ENCODE data around the gene PPP2R3A.

PPP2R3A gene

GRCh38 chr3:136067211-136067610 lies 101.7 kb downstream of the PPP2R3A start:
- no peak for DNase-seq (ENCODE audit: low read depth)
- TF ChIP-seq, protein P1, sequence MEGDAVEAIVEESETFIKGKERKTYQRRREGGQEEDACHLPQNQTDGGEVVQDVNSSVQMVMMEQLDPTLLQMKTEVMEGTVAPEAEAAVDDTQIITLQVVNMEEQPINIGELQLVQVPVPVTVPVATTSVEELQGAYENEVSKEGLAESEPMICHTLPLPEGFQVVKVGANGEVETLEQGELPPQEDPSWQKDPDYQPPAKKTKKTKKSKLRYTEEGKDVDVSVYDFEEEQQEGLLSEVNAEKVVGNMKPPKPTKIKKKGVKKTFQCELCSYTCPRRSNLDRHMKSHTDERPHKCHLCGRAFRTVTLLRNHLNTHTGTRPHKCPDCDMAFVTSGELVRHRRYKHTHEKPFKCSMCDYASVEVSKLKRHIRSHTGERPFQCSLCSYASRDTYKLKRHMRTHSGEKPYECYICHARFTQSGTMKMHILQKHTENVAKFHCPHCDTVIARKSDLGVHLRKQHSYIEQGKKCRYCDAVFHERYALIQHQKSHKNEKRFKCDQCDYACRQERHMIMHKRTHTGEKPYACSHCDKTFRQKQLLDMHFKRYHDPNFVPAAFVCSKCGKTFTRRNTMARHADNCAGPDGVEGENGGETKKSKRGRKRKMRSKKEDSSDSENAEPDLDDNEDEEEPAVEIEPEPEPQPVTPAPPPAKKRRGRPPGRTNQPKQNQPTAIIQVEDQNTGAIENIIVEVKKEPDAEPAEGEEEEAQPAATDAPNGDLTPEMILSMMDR (conservative IDR thresholded peaks at IDR 0.05; ENCODE audit: control insufficient read depth, insufficient read depth, low read depth, low read length), result no peak
- no peak overlapping the region for H3K4me3 ChIP-seq (ENCODE audit: control insufficient read depth, low read depth, low read length)

- DNase-seq (ENCODE audit: low read depth), result peak; percentile 95
- TF ChIP-seq, protein P1 (conservative IDR thresholded peaks at IDR 0.05; ENCODE audit: control insufficient read depth, insufficient read depth, low read depth, low read length), result no peak
- no peak overlapping the region for H3K4me3 ChIP-seq (ENCODE audit: control insufficient read depth, low read depth, low read length)
Measured at GRCh38 chr3:136068708-136069107, 103.2 kb downstream of the PPP2R3A start.

- TF ChIP-seq, protein P1 (conservative IDR thresholded peaks at IDR 0.05; ENCODE audit: control insufficient read depth, insufficient read depth, low read depth, low read length), result no peak
- DNase-seq (ENCODE audit: low read depth), result peak; percentile 28
- H3K4me3 ChIP-seq (ENCODE audit: control insufficient read depth, low read depth, low read length), result no peak overlapping the region
Measured at GRCh38 chr3:136069933-136070332, 104.4 kb downstream of the PPP2R3A start.

GRCh38 chr3:136070334-136070733 lies 104.8 kb downstream of the PPP2R3A start:
- TF ChIP-seq, protein P1 (conservative IDR thresholded peaks at IDR 0.05; ENCODE audit: control insufficient read depth, insufficient read depth, low read depth, low read length), result no peak
- H3K4me3 ChIP-seq (ENCODE audit: control insufficient read depth, low read depth, low read length), result no peak overlapping the region
- DNase-seq (ENCODE audit: low read depth), result peak; percentile 90

- TF ChIP-seq, protein P1 (conservative IDR thresholded peaks at IDR 0.05; ENCODE audit: control insufficient read depth, insufficient read depth, low read depth, low read length), result no peak
- H3K4me3 ChIP-seq (ENCODE audit: control insufficient read depth, low read depth, low read length), result no peak overlapping the region
- peak; percentile 27 for DNase-seq (ENCODE audit: low read depth)
Measured at GRCh38 chr3:136070953-136071949, 105.7 kb downstream of the PPP2R3A start.

DNA sequence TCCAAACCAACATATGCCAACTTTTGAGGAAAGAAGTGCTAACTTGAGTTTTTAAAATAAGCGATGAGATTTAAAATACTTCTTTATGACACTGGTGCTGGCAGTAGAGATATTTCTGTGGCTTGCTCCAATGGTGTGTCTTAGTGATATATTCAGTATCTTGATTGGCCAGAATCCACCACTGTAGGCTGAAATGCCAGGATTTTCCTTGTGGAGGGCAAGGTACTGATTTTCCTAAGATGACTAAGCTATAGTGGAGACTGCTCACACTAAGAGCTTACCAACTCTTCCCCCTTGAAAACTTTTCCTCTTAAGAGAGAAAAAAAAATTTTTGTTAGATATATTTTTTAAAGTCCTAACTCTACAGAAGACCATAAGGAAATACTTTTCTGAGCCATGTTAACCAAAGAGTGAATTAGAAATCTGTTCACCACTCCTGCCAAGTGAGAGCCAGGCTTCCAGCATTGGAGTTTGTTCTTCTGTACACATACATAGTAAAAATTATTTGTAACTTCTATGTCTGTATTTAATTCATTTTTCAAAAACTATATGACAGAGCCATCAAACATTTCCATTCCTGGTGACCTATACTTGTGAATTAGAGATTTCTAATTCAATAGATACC lies 109.1 kb downstream of the PPP2R3A start:
- DNase-seq (ENCODE audit: low read depth), result peak; percentile 56
- TF ChIP-seq, protein P1 (conservative IDR thresholded peaks at IDR 0.05; ENCODE audit: control insufficient read depth, insufficient read depth, low read depth, low read length), result no peak
- no peak overlapping the region for H3K4me3 ChIP-seq (ENCODE audit: control insufficient read depth, low read depth, low read length)
